ENCODE results near the gene SCGB2A2.

Gene SCGB2A2

GRCh38 chr11:62315431-62315830 is 45.5 kb downstream of the SCGB2A2 start:
- no peaks in the 10 kb centered on the region for H3K36me3 ChIP-seq (ENCODE audit: control insufficient read depth, insufficient read depth, low read length)
- H3K27me3 ChIP-seq (ENCODE audit: control insufficient read depth, insufficient read depth, low read length) = no peaks in the 10 kb centered on the region
- no peak overlapping the region for H3K4me3 ChIP-seq (ENCODE audit: low read length)
- H3K4me1 ChIP-seq (ENCODE audit: control insufficient read depth, insufficient read depth, low read length) = no peaks in the 10 kb centered on the region
- no peak overlapping the region for H3K9ac ChIP-seq (ENCODE audit: low read length)
- H3K27ac ChIP-seq (ENCODE audit: low read depth, low read length) = no peak overlapping the region

DNA sequence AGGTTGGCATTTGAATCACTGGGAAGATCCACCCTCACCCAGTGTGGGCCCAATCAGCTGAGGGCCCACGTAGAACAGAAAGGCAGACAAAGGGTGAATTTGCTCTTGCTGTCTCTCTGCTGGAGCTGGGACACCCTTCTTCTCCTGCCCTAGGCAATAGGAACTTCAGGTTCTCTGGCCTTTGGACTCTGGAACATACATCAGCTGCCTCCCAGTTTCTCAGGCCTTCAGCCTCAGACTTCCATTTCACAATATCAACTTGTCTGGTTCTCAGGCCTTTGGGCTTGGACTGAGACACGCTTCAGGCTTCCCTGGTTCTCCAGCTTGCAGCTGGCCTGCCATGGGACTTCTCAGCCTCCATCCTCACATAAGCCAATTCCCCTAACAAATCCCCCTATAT is 52.6 kb downstream of the SCGB2A2 start:
- Histone ChIP-seq H3K27me3 (ENCODE audit: control insufficient read depth, insufficient read depth, low read length) (no peaks in the 10 kb centered on the region), H3K4me1 (ENCODE audit: control insufficient read depth, insufficient read depth, low read length) (no peaks in the 10 kb centered on the region), H3K9ac (ENCODE audit: low read length) (no peak overlapping the region), H3K4me3 (ENCODE audit: low read length) (no peak overlapping the region), H3K27ac (ENCODE audit: low read depth, low read length) (no peak overlapping the region), H3K36me3 (ENCODE audit: control insufficient read depth, insufficient read depth, low read length) (no peaks in the 10 kb centered on the region)

All from rectal smooth muscle tissue (tissue), 1 donor.